Pons (tissue), 1 donor: ENCODE results near the gene DNASE2B.

Source experiments
- DNase-seq: peaks from one replicate; pipeline ENCODE4 v3.0.0-alpha.2; 2016; ENCODE audit warnings: low spot score

The DNASE2B gene

GRCh38 chr1:84398175-84399155, at the start of gene DNASE2B:
Gene DNASE2B (plus strand): TSS chr1:84398484. CDS start chr1:84398565, 81 bp downstream.
- no peak for DNase-seq

GRCh38 chr1:84348759-84349158, 49.5 kb upstream of the DNASE2B start:
- DNase-seq = no peak

- peak; percentile 45 for DNase-seq
Observed at GRCh38 chr1:84350104-84350503, 48.2 kb upstream of the DNASE2B start.

- peak; percentile 91 for DNase-seq
Observed at GRCh38 chr1:84350550-84350949, 47.7 kb upstream of the DNASE2B start.

GRCh38 chr1:84352298-84353106, 45.8 kb upstream of the DNASE2B start:
- DNase-seq = no peak

GRCh38 chr1:84353695-84354094, 44.6 kb upstream of the DNASE2B start:
- DNase-seq = peak; percentile 24

- DNase-seq = no peak
Observed at GRCh38 chr1:84355556-84355955, 42.7 kb upstream of the DNASE2B start.

- DNase-seq = no peak
Observed at GRCh38 chr1:84356881-84357280, 41.4 kb upstream of the DNASE2B start.

GRCh38 chr1:84358695-84359094, 39.6 kb upstream of the DNASE2B start:
- no peak for DNase-seq

- no peak for DNase-seq
Observed at GRCh38 chr1:84360316-84360715, 38.0 kb upstream of the DNASE2B start.

GRCh38 chr1:84361796-84362195, 36.5 kb upstream of the DNASE2B start:
- no peak for DNase-seq

GRCh38 chr1:84363019-84363418, 35.3 kb upstream of the DNASE2B start:
- DNase-seq = no peak

GRCh38 chr1:84363622-84364021, 34.7 kb upstream of the DNASE2B start:
- DNase-seq = no peak

- no peak for DNase-seq
Observed at GRCh38 chr1:84365225-84366221, 32.8 kb upstream of the DNASE2B start.

GRCh38 chr1:84366786-84367185, 31.5 kb upstream of the DNASE2B start:
- DNase-seq = no peak

- no peak for DNase-seq
Observed at GRCh38 chr1:84367219-84367618, 31.1 kb upstream of the DNASE2B start.

- no peak for DNase-seq
Observed at GRCh38 chr1:84368441-84368840, 29.8 kb upstream of the DNASE2B start.

GRCh38 chr1:84370266-84370665, 28.0 kb upstream of the DNASE2B start:
- DNase-seq = no peak

GRCh38 chr1:84370831-84371394, 27.4 kb upstream of the DNASE2B start:
- DNase-seq = no peak

GRCh38 chr1:84373436-84374141, 24.7 kb upstream of the DNASE2B start:
- no peak for DNase-seq
